Erythroblast (primary cell): ENCODE results near the gene GJB2.

Experiments used
- GATA1 ChIP-seq: IDR thresholded peaks from 2 replicates; pipeline ENCODE4 v1.6.1; 2011; ENCODE audit warnings: low read depth, mild to moderate bottlenecking, control low read depth, low read length, moderate library complexity
- POLR2A ChIP-seq: IDR thresholded peaks from 2 replicates; pipeline ENCODE4 v1.6.1; 2011; ENCODE audit warnings: mild to moderate bottlenecking, low read length

GRCh38 chr13:20175406-20175794, 17.3 kb downstream of the GJB2 start:
- TF ChIP-seq POLR2A, result no peak
- no peak for TF ChIP-seq GATA1
